ENCODE results near the gene MAN2A2.

DNA sequence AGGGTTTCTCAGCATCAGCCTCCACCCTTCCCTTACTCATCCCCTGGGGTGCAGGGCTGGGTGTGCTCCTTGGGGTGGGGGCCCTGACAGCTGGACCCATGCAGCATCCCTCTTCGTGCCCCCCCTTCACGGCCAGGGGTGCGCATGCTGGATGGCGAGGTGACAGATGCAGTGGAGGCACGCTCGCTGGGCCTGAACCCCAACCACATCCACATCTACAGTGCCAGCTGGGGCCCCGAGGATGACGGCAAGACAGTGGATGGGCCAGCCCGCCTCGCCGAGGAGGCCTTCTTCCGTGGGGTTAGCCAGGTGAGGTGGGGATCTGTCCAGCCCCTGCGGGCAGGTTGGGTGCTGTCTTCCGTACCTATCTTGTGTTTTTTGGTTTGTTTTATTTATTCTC is 25.1 kb upstream of the MAN2A2 start:
- TF ChIP-seq, protein P1, sequence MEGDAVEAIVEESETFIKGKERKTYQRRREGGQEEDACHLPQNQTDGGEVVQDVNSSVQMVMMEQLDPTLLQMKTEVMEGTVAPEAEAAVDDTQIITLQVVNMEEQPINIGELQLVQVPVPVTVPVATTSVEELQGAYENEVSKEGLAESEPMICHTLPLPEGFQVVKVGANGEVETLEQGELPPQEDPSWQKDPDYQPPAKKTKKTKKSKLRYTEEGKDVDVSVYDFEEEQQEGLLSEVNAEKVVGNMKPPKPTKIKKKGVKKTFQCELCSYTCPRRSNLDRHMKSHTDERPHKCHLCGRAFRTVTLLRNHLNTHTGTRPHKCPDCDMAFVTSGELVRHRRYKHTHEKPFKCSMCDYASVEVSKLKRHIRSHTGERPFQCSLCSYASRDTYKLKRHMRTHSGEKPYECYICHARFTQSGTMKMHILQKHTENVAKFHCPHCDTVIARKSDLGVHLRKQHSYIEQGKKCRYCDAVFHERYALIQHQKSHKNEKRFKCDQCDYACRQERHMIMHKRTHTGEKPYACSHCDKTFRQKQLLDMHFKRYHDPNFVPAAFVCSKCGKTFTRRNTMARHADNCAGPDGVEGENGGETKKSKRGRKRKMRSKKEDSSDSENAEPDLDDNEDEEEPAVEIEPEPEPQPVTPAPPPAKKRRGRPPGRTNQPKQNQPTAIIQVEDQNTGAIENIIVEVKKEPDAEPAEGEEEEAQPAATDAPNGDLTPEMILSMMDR (IDR thresholded peaks at IDR 0.05) = no peak
- TF ChIP-seq POLR2AphosphoS5 (IDR thresholded peaks at IDR 0.05) = no peak
- TF ChIP-seq POLR2A (IDR thresholded peaks at IDR 0.05; ENCODE audit: low read depth) = no peak

All from esophagus muscularis mucosa (tissue), 3 donors.